Keratinocyte (primary cell): ENCODE measurements around the gene DNAAF5. TPM values are rescaled to one million over a fixed set of nuclear protein-coding genes. Genes with fewer than 3 reads are reported as not detected.

Source experiments
- DNase-seq: peaks from one replicate; pipeline ENCODE4 v3.0.0-alpha.2; 2011; ENCODE audit warnings: low read depth, missing footprints, low spot score
- FAIRE-seq: peaks from 2 replicates; lab custom pipeline; 2011; peaks lifted over from hg19 to GRCh38; lab: Jason Lieb, UNC
- H2AFZ ChIP-seq: 2 replicates; pipeline ENCODE4 v1.6.0; 2012; ENCODE audit warnings: low read length, control low read depth, inconsistent platforms; ENCODE audit not compliant: control insufficient read depth
- H3K27ac ChIP-seq: 2 replicates; pipeline ENCODE4 v1.5.1; 2011; ENCODE audit warnings: low read length; ENCODE audit not compliant: control insufficient read depth, insufficient read depth
- H3K27me3 ChIP-seq: 3 replicates; pipeline ENCODE4 v1.6.0; 2011; ENCODE audit warnings: low read length; ENCODE audit not compliant: control insufficient read depth, insufficient read depth; ENCODE audit errors: extremely low read depth
- H3K36me3 ChIP-seq, 2 experiments: 2 replicates in 1 of 2; 3 replicates in 1 of 2; pipeline ENCODE4 v1.5.1; 2011; ENCODE audit warnings: low read length in 2 of 2, mild to moderate bottlenecking in 1 of 2; ENCODE audit not compliant: control insufficient read depth in 2 of 2, insufficient read depth in 2 of 2; ENCODE audit errors: extremely low read depth in 1 of 2
- H3K4me1 ChIP-seq: 3 replicates; pipeline ENCODE4 v1.5.1; 2011; ENCODE audit warnings: low read length; ENCODE audit not compliant: control insufficient read depth, insufficient read depth; ENCODE audit errors: extremely low read depth
- H3K4me2 ChIP-seq: 3 replicates; pipeline ENCODE4 v1.6.0; 2011; ENCODE audit warnings: low read depth, low read length; ENCODE audit not compliant: control insufficient read depth, insufficient read depth; ENCODE audit errors: extremely low read depth
- H3K4me3 ChIP-seq, 3 experiments: fragments of 200-600 bp in 1 of 3; sonication (generic) in 1 of 3; 2 replicates in 2 of 3; 3 replicates in 1 of 3; pipeline ENCODE4 v1.5.1; 2011 to 2016; ENCODE audit warnings: low read length in 3 of 3, mild to moderate bottlenecking in 3 of 3, control low read depth in 2 of 3, inconsistent platforms in 1 of 3, low read depth in 1 of 3, mixed read lengths in 1 of 3, mixed run types in 1 of 3, moderate library complexity in 1 of 3; ENCODE audit not compliant: control insufficient read depth in 2 of 3, insufficient read depth in 2 of 3; ENCODE audit errors: extremely low read depth in 1 of 3
- H3K79me2 ChIP-seq: 2 replicates; pipeline ENCODE4 v1.6.0; 2012; ENCODE audit warnings: low read length; ENCODE audit not compliant: control insufficient read depth, insufficient read depth
- H3K9ac ChIP-seq: 3 replicates; pipeline ENCODE4 v1.6.0; 2011; ENCODE audit warnings: low read length; ENCODE audit not compliant: control insufficient read depth, insufficient read depth; ENCODE audit errors: extremely low read depth
- H3K9me1 ChIP-seq: 3 replicates; pipeline ENCODE4 v1.6.0; 2011; ENCODE audit warnings: low read length; ENCODE audit not compliant: control insufficient read depth, insufficient read depth; ENCODE audit errors: extremely low read depth
- H3K9me3 ChIP-seq: 2 replicates; pipeline ENCODE4 v1.5.1; 2012; ENCODE audit warnings: low read depth, low read length; ENCODE audit not compliant: control insufficient read depth
- H4K20me1 ChIP-seq: 3 replicates; pipeline ENCODE4 v1.6.0; 2011; ENCODE audit warnings: low read length; ENCODE audit not compliant: control insufficient read depth, insufficient read depth; ENCODE audit errors: extremely low read depth
- EZH2 ChIP-seq: IDR thresholded peaks from one replicate; pipeline ENCODE4 v1.6.1; 2012; ENCODE audit warnings: inconsistent platforms, mild to moderate bottlenecking, low read length, moderate library complexity
- dilution Hi-C: fragments of 300-500 bp; cut with MboI; formaldehyde crosslinking; loops from one replicate; pipeline ENCODE4 v1.7.0; 2020; ENCODE audit warnings: low sequenced_read_pairs; ENCODE audit not compliant: extremely low pct_ligation_motif_present
- polyA plus RNA-seq, 5 experiments: library from polyadenylated mRNA; depleted of rRNA in 3 of 5; stranded (reverse) in 3 of 5; stranded (forward) in 1 of 5; unstranded in 1 of 5; fragments of >200 nt; gene quantifications; 1 replicate in 1 of 5; 2 replicates in 3 of 5; 3 replicates in 1 of 5; pipeline versions ENCODE4 v1.2.1 to v1.2.3, GENCODE V29; 2011 to 2012; ENCODE audit warnings: missing spikeins in 2 of 5, low read depth in 1 of 5, low replicate concordance in 1 of 5
- TF ChIP-seq, protein P1 (sequence below), 3 experiments: IDR thresholded peaks in 1 of 3; conservative IDR thresholded peaks in 1 of 3; optimal IDR thresholded peaks in 1 of 3; 2 replicates in 2 of 3; 3 replicates in 1 of 3; pipeline versions ENCODE3 to v1.5.1; 2011; ENCODE audit warnings: low read length in 3 of 3, mild to moderate bottlenecking in 3 of 3, moderate library complexity in 2 of 3, control low read depth in 1 of 3, inconsistent platforms in 1 of 3; ENCODE audit not compliant: insufficient read depth in 2 of 3; ENCODE audit errors: extremely low read depth in 1 of 3

DNAAF5 gene
- polyA plus RNA-seq, 1 donor (not counting 4 experiments of a cell fraction or from before 2014, with no cell fraction given), result 16.3 TPM

DNA sequence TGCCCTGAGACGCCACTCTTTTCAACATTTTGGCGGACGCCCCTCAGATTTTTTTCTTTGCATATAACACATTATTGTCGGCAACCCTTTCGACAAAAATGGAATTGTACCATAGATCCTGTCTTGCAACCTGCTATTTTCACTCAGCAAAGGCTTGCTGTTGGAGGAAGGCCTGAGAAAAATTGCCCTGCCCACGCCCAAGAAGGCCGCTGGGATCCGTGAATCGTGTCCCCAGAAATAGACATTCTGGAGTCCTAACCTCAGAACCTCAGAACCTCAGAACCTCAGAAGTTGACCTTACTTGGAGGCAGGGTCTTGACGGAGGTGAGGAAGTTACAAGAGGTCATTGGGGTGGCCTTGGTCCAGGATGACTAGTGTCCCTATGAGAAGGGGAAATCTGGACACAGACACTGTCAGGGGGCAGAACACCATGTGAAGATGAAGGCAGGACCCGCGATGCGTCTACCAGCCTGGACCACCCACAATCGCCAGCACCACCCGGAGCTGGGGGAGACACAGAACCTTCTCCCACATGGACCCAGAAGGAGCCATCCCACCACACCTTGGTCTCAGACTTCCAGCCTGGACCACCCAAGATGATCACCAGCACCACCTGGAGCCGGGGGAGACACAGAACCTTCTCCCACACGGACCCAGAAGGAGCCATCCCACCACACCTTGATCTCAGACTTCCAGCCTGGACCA is 19.1 kb upstream of the DNAAF5 start:
- Histone ChIP-seq H2AFZ (no peak overlapping the region), H3K79me2 (no peaks in the 10 kb centered on the region), H3K9me1 (no peaks in the 10 kb centered on the region), H3K9ac (no peak overlapping the region), H3K27me3 (no peaks in the 10 kb centered on the region), H3K4me2 (no peak overlapping the region), H4K20me1 (no peaks in the 10 kb centered on the region), H3K4me3 (no peak overlapping the region), H3K4me1 (no peaks in the 10 kb centered on the region), H3K27ac (no peak overlapping the region), H3K36me3 (peaks cover 0 to 1% of the 10 kb centered on the region in 2 experiments), H3K9me3 (peaks cover 1% of the 10 kb centered on the region)
- dilution Hi-C loops, result no loop called here
- TF ChIP-seq EZH2, result no peak
- TF ChIP-seq, protein P1, sequence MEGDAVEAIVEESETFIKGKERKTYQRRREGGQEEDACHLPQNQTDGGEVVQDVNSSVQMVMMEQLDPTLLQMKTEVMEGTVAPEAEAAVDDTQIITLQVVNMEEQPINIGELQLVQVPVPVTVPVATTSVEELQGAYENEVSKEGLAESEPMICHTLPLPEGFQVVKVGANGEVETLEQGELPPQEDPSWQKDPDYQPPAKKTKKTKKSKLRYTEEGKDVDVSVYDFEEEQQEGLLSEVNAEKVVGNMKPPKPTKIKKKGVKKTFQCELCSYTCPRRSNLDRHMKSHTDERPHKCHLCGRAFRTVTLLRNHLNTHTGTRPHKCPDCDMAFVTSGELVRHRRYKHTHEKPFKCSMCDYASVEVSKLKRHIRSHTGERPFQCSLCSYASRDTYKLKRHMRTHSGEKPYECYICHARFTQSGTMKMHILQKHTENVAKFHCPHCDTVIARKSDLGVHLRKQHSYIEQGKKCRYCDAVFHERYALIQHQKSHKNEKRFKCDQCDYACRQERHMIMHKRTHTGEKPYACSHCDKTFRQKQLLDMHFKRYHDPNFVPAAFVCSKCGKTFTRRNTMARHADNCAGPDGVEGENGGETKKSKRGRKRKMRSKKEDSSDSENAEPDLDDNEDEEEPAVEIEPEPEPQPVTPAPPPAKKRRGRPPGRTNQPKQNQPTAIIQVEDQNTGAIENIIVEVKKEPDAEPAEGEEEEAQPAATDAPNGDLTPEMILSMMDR (optimal IDR thresholded peaks at IDR 0.05 in 1 of 3, IDR thresholded peaks at IDR 0.05 in 1 of 3, conservative IDR thresholded peaks at IDR 0.05 in 1 of 3; ENCODE audit: extremely low read depth in 1 of 3, insufficient read depth in 2 of 3, low read length in 3 of 3), result no peak
- DNase-seq (no peak), FAIRE-seq (no peak)

DNA sequence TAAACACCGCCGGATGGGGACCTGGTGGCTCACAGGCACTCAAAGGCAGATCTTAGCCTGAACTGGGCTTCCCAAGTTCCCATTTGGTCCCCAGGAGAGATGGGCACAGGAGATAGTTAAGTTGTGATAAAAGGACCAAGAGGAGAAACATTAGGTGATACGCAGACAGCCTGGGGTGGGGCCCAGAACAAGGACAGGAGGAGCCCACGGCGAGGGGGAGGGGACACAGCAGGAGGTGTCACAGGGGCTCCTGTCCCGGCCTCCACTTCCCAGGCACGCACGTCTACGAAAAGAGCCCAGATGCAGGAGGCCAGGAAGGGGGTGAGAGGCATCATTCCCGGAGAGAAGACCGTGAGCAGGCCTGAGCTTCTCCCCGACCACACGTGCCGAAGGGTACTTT is 16.3 kb upstream of the DNAAF5 start:
- no peak overlapping the region for H3K9ac ChIP-seq
- H3K27ac ChIP-seq, result no peak overlapping the region
- no peak overlapping the region for H3K4me3 ChIP-seq
- FAIRE-seq (no peak), DNase-seq (no peak)
- H2AFZ ChIP-seq, result no peak overlapping the region
- H4K20me1 ChIP-seq, result peaks cover 3% of the 10 kb centered on the region
- H3K9me1 ChIP-seq, result no peaks in the 10 kb centered on the region
- no peaks in the 10 kb centered on the region for H3K9me3 ChIP-seq
- TF ChIP-seq, protein P1 (optimal IDR thresholded peaks at IDR 0.05 in 1 of 3, IDR thresholded peaks at IDR 0.05 in 1 of 3, conservative IDR thresholded peaks at IDR 0.05 in 1 of 3; ENCODE audit: extremely low read depth in 1 of 3, insufficient read depth in 2 of 3, low read length in 3 of 3), result no peak
- TF ChIP-seq EZH2, result no peak
- no peaks in the 10 kb centered on the region for H3K4me1 ChIP-seq
- H3K27me3 ChIP-seq, result peaks cover 5% of the 10 kb centered on the region
- H3K4me2 ChIP-seq, result no peak overlapping the region
- no peaks in the 10 kb centered on the region for H3K79me2 ChIP-seq
- peaks cover 1 to 2% of the 10 kb centered on the region in 2 experiments for H3K36me3 ChIP-seq
- dilution Hi-C loops, result no loop called here
